ENCODE measurements around the gene PPIAL4G.

GRCh38 chr1:148434832-148435231 lies 48.3 kb downstream of the PPIAL4G start:
- TF ChIP-seq CREM (IDR thresholded peaks at IDR 0.05; ENCODE audit: low read depth) (no peak), CTCF (IDR thresholded peaks at IDR 0.05 in 2 of 3, conservative IDR thresholded peaks at IDR 0.05 in 1 of 3; ENCODE audit: control insufficient read depth in 2 of 3, extremely low read depth in 1 of 3, insufficient read depth in 1 of 3, low read depth in 3 of 3, low read length in 3 of 3) (no peak), RELA (IDR thresholded peaks at IDR 0.05; ENCODE audit: borderline replicate concordance, partially characterized antibody) (no peak), TAF1 (IDR thresholded peaks at IDR 0.05; ENCODE audit: borderline replicate concordance, low read depth, low read length) (no peak), E2F4 (IDR thresholded peaks at IDR 0.05; ENCODE audit: low read depth, low read length) (no peak), FOS (IDR thresholded peaks at IDR 0.05; ENCODE audit: borderline replicate concordance, extremely low read depth, insufficient read length) (no peak)
